Stimulated activated CD4-positive, alpha-beta T cell treated with anti-CD3 and anti-CD28 coated beads, Interleukin-1b, Interleukin-23, amount 100 ng/mL, for 4 hours (primary cell): ENCODE measurements around the gene MAP3K4.

Source experiments
- DNase-seq, 2 donors: peaks; one replicate each; pipeline ENCODE4 v3.0.0-alpha.2; 2020; ENCODE audit warnings: low read depth in 2 of 2

Gene MAP3K4

DNA sequence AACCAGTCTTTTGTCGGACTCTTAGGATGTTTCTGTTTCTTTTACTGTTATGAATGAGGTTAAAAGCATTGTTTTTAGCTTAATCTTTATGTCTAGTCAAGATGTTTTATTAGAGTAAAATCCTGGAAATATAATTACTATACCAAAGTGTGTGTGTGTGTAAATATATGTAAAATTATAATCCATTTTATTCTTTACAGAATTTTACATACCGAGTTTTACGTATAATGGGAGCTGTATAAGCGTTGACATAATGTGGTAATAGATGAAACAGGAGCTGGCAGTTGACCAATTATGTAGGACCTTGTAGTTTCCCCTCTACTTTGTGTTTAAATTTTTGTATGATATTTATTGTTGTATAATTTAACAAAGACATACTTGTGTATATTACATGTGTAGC lies 16.7 kb downstream of the MAP3K4 start:
- no peak for DNase-seq

DNA sequence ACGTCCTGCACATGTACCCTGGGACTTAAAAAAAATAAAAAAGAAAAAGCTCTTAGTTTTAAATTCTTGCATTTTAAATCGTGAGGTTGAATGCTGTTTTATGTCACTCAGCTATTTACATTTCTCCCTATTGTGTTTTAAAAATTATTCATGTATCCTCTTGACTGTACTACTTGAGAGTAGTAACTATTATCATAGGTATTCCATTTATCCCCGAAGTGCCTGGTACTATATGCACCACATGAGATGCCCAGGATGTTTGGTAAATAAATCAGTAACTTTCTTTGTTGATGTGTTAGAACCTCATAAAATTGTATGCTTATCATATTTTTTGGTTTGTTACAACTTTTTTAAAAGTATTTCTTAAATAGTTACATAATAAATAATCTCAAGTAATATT lies 18.4 kb downstream of the MAP3K4 start:
- no peak for DNase-seq

- no peak for DNase-seq
These were observed 18.8 kb downstream of the MAP3K4 start for GRCh38 chr6:161010418-161010817.

GRCh38 chr6:161011492-161012480 lies 20.2 kb downstream of the MAP3K4 start:
- DNase-seq = no peak

GRCh38 chr6:161013695-161014094 lies 22.1 kb downstream of the MAP3K4 start:
- no peak for DNase-seq

DNA sequence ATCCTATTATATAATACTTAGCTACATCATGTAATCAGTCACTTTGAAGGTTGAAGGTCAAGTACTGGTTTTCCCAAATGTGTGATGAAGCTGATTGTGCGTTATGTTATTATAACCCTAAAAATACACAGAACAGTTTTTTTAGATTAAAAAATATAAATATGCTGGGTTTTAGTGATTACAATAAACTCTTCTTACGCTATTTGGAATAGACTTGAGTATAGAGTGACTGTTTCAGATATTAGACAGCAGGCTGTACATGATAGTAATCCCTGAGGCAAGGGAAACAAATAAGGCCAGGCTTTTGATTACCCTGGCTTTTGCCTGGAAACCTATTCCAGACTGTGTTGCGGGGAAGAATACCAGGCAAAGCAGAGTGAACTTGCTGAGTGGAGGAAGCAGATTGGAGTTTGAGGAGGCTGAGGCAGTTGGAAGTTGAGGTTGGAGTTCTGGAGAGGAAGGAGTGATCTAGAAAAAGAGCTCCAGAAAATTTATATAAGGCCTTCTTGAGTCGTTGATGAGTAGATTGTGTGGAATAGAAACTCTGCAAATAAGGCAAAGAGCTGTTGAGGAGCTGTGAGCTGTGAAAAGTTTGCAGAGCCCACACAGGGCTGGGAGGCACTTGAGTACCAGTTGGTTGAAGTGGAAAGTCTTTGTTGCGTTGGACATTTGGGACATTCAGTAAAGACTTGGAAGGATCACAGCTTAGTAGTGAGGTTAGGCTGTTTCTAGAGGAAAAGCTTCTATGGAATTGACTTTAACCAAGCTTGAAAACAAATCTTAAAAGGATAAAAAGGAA lies 26.4 kb downstream of the MAP3K4 start:
- no peak for DNase-seq

DNA sequence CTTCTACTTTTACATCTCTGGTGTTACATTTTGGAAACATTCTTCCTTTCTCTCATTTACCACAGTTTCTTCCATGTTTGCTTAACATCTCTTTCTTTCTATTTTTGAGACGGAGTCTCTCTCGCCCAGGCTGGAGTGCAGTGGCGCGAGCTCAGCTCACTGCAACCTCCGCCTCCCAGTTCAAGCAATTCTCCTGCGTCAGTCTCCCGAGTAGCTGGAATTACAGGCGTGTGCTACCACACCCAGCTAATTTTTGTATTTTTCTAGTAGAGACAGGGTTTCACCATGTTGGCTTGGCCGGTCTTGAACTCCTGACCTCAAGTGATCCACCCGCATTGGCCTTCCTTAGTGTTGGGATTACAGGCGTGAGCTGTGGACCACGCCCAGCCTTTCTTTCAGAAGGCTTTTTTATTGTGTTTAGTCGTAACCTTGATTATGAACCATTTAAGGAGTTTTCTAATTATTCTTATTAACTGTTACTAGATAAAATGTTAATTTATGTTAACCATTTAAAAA lies 27.8 kb downstream of the MAP3K4 start:
- DNase-seq = no peak

GRCh38 chr6:161021543-161021942 lies 30.0 kb downstream of the MAP3K4 start:
- no peak for DNase-seq

DNA sequence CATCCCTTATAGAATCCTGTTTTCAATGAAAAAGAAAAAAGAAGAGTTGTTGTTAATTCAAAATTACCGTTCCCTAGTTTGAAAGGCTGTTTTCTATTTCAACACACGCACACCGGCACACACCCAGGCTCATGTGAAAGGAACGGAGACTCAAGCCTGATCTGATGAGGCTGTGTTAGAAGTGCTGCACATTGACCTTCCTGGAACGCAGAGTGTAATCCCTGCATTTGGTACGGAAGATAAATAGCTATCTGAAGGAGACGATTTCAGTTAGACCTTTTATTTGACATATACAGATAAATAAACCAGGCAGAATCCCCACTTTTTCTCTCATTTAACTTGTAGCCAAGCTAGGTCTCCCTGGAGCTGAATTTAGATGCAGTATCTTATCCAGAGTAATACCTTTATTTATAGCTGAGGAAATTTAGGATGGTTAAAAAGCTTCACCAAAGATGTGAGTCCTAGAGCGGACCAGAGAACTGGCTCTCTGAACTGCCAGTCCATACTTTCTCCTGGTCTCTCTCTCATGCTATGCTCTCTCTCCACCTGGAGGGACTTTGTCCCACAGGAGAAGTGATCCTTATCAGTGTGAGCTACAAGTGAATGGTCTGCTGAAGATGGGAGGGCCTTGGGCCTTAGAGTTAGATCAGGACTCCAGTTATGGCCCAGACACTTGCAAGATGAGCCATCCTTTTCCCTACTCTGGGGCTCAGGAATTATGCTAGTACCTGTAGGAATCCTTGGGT lies 30.6 kb downstream of the MAP3K4 start:
- DNase-seq = no peak

GRCh38 chr6:161023316-161023715 lies 31.7 kb downstream of the MAP3K4 start:
- DNase-seq = no peak

GRCh38 chr6:161024364-161024920 lies 32.9 kb downstream of the MAP3K4 start:
- no peak for DNase-seq

DNA sequence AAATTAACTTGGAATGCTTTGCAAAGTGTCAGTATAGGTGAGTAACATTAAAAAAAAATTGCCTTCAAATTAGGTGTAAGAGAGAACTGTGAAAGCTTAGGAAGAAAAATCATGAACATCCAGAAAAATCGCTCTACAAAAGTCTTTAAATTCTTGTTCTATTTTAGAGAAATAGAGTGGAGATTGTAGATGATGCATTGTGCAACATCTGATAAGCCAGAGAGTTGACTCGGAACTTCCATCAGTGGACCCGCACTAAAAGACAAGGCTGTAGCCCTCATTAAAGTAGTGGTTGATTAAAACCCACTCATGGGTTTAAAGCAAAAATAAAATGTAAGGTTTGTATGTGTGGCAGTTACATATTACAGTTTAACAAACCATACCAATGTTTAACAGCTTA lies 35.8 kb downstream of the MAP3K4 start:
- no peak for DNase-seq

- no peak for DNase-seq
These were observed 37.7 kb downstream of the MAP3K4 start for GRCh38 chr6:161029195-161029809.

DNA sequence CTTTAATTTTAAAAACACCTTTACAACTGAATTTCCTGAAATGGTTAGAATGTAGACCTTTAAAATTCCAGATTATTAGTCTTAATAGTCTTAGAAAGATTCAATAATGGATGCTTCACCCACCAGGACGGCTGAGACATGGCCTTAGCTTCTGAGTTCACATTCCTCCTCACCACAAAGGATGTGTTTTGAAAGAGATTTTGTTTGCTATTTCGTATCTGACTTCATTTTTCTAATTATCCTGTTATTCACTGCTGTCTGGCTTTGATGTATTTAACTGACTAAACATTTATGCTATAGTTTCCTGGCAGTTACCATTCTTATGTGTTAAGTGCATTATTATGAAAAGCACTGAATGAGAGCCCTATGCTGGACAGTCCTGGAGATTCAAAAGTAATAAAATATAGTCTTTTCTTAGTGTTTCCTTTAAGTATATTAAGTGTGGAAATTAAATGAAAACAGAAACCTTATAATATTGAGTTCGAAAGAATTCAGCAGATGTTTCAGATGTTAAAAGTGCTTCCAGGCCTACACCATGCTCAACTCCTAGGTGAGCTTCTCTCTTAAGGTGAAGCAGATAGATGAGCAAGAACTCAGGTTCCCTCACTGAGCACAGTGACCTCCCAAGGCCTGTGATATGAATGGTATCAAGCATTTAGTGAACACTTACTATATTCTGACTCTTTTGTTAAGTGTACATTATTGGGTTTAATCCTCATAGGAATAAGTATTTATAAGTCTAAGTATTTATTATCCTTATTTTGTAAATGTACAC lies 40.3 kb downstream of the MAP3K4 start:
- DNase-seq = no peak

DNA sequence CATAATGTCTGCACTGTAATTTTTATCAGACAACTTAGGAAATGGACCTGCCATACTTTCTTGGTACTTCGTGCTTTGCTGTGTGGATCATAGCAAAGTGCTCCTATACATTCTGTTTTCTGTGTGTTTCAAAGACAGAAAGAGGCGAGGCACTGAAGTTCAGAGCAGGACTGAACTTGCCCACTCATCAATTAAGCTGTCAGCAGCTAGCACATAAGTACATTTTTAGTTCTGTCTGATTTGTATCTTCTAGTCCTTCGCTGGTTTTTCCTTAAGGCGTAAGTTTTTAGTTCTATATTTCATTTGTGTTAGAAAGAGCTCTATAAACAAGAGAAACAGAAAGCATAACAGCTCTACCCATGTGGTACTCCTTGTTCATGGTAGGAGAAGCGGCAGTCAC lies 42.1 kb downstream of the MAP3K4 start:
- DNase-seq = no peak

DNA sequence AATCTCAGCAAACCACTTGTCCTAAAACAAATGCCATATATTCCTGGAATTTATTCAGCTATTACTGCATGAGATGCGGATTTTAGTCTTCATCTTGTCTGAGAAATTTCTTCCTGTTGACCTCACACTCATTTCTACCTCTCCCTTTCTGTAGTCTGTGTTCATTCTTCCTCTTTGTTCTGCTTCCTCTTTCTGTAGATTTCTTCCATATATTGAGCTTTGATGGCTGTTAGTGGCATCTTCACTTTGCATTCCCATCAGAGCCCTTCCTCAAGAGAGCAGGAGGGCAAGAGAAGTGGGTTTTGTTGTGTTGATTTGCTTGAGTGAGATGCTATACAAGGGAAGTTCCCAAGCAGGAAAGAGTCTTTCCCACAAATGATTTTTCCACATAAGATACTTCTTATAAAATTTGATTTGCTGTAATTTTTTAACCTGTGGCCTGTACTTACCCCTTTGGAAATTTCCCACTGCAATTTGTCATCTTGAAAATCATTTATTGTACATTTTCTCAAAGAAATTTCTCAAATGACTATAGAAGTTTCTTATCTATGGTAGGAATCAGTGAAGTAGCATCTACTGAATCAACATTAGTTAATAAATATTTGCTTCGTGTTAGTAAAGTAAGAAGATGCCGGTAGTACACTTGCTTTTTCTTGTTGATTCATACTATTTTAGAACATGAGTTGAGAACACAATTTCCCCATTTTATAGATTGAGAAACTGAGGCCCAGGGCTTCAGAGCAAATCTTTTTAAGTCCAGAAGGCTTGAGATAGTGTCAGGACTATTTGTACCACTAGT lies 43.8 kb downstream of the MAP3K4 start:
- DNase-seq = no peak

DNA sequence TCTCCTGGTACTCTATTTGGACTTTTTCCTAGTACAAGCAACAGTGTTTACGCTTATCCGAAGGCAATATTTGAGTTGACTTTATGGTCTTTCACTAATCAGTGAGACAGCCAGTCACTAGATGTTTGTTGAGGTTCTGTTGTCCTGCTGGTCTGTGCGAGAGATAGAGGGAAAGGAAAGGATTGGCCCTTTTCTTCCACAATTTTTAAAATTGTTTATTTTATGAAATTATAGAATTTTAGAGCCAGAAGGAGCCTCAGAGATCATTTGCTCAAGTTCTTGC lies 44.4 kb downstream of the MAP3K4 start:
- no peak for DNase-seq

DNA sequence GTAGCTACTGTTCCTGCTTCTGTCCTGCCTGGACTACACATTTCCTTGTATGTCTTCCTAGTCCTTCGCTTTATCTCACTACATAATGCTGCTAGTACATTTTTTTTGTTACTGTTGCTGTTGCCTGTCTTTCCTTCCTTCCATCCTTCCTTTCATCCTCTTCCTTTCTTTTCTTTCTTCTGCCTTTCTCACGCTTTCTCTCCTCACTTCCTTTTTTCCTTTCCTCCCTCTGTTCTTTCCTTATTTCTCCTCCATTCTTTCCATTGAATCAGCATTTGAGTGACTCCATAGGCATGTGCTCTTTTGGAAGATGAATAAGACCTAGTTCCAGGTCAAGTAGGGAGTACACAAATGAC lies 46.3 kb downstream of the MAP3K4 start:
- no peak for DNase-seq

GRCh38 chr6:161038229-161039031 lies 46.9 kb downstream of the MAP3K4 start:
- no peak for DNase-seq
